Colonic mucosa (tissue), 4 donors: ENCODE results near the gene MS4A13. TPM values are rescaled to one million over a fixed set of nuclear protein-coding genes. Genes with fewer than 3 reads are reported as not detected.

Experiments used
- DNase-seq: peaks from one replicate; pipeline ENCODE4 v3.0.0-alpha.2; 2020
- H3K27ac ChIP-seq: fragments of 200-600 bp; one replicate; pipeline ENCODE4 v1.8.0; 2021
- H3K27me3 ChIP-seq: fragments of 200-600 bp; one replicate; pipeline ENCODE4 v1.8.0; 2021
- H3K36me3 ChIP-seq: fragments of 200-600 bp; one replicate; pipeline ENCODE4 v1.8.0; 2021
- H3K4me1 ChIP-seq: fragments of 200-600 bp; one replicate; pipeline ENCODE4 v1.8.0; 2021; ENCODE audit warnings: mild to moderate bottlenecking
- H3K4me3 ChIP-seq: fragments of 200-600 bp; one replicate; pipeline ENCODE4 v1.8.0; 2021
- H3K9ac ChIP-seq, 2 donors: one replicate each; pipeline ENCODE4 v1.7.0; 2013; ENCODE audit warnings: control low read depth in 2 of 2, low read depth in 2 of 2, low read length in 2 of 2
- H3K9me3 ChIP-seq: fragments of 200-600 bp; one replicate; pipeline ENCODE4 v1.8.0; 2021
- CTCF ChIP-seq: fragments of 200-600 bp; IDR thresholded peaks from one replicate; pipeline ENCODE4 v1.8.0; 2022; ENCODE audit warnings: antibody characterized with exemption, mild to moderate bottlenecking
- intact Hi-C: fragments of 100-400 bp; cut with DNase I; formaldehyde crosslinking; loops from one replicate; pipeline ENCODE4 v1.14.1; 2022
- total RNA-seq, 2 donors: library from RNA; stranded (reverse); fragmentation: NEBNext Ultra II Directional in 1 of 2; extraction: Animal tissue kit (Norgen Biotek cat#: 25700) in 1 of 2; gene quantifications; one replicate each; pipeline ENCODE4 v1.2.1, GENCODE V29; 2021
- donor health status: healthy.
- donor health status: DM: no; HTN: no; CAD: no.
- donor health status: DM: no; HTN: no; CAD: no.

Gene MS4A13
- not detected for total RNA-seq

GRCh38 chr11:60515144-60515855 is at the start of gene MS4A13:
Gene MS4A13 (plus strand): TSS chr11:60515392. CDS start chr11:60518084, 2,692 bp downstream.
- no peaks in the 10 kb centered on the region for H3K9me3 ChIP-seq
- H3K36me3 ChIP-seq = no peaks in the 10 kb centered on the region
- peak within 1 kb of the TSS; percentile 12 for H3K4me3 ChIP-seq
- no peak within 1 kb of the TSS for H3K9ac ChIP-seq
- DNase-seq = no peak
- H3K27ac ChIP-seq = peak within 1 kb of the TSS; percentile 15
- intact Hi-C loops = no loop called here
- TF ChIP-seq CTCF = no peak
- H3K4me1 ChIP-seq = no peaks in the 10 kb centered on the region
- no peaks in the 10 kb centered on the region for H3K27me3 ChIP-seq

GRCh38 chr11:60468829-60469228 is 46.4 kb upstream of the MS4A13 start:
- H3K4me3 ChIP-seq = no peak overlapping the region

GRCh38 chr11:60469723-60470122 is 45.5 kb upstream of the MS4A13 start:
- H3K27ac ChIP-seq = no peak overlapping the region
- H3K9me3 ChIP-seq = no peaks in the 10 kb centered on the region
- no peak overlapping the region for H3K9ac ChIP-seq
- no peaks in the 10 kb centered on the region for H3K27me3 ChIP-seq
- H3K36me3 ChIP-seq = no peaks in the 10 kb centered on the region
- intact Hi-C loops = no loop called here
- H3K4me3 ChIP-seq = no peak overlapping the region
- DNase-seq = no peak
- H3K4me1 ChIP-seq = no peaks in the 10 kb centered on the region
- no peak for TF ChIP-seq CTCF

More at GRCh38 chr11:60468829-60469228, 46.4 kb upstream of the MS4A13 start:
- H3K4me1 ChIP-seq = no peaks in the 10 kb centered on the region
- intact Hi-C loops = no loop called here
- H3K9me3 ChIP-seq = no peaks in the 10 kb centered on the region
- H3K27me3 ChIP-seq = no peaks in the 10 kb centered on the region
- no peak overlapping the region for H3K9ac ChIP-seq
- no peak overlapping the region for H3K27ac ChIP-seq
- no peak for TF ChIP-seq CTCF
- DNase-seq = no peak
- H3K36me3 ChIP-seq = no peaks in the 10 kb centered on the region

GRCh38 chr11:60477035-60477445 is 38.2 kb upstream of the MS4A13 start:
- Histone ChIP-seq H3K9me3 (no peaks in the 10 kb centered on the region), H3K36me3 (no peaks in the 10 kb centered on the region), H3K27ac (no peak overlapping the region), H3K9ac (no peak overlapping the region), H3K27me3 (no peaks in the 10 kb centered on the region), H3K4me1 (no peaks in the 10 kb centered on the region), H3K4me3 (no peak overlapping the region)
- intact Hi-C loops = no loop called here
- no peak for TF ChIP-seq CTCF
- no peak for DNase-seq

- intact Hi-C loops = no loop called here
- no peak for TF ChIP-seq CTCF
- no peaks in the 10 kb centered on the region for H3K27me3 ChIP-seq
- H3K9me3 ChIP-seq = no peaks in the 10 kb centered on the region
- no peak overlapping the region for H3K9ac ChIP-seq
- H3K4me3 ChIP-seq = no peak overlapping the region
- no peaks in the 10 kb centered on the region for H3K36me3 ChIP-seq
- no peaks in the 10 kb centered on the region for H3K4me1 ChIP-seq
- no peak overlapping the region for H3K27ac ChIP-seq
- no peak for DNase-seq
Measured at GRCh38 chr11:60482361-60482760, 32.8 kb upstream of the MS4A13 start.
